Testis (tissue), 2 donors: ENCODE results near the gene SMARCA1.

Experiments used
- POLR2A ChIP-seq: fragments of 450-650 bp; IDR thresholded peaks from one replicate; pipeline ENCODE4 v1.6.1; 2017; ENCODE audit warnings: antibody characterized with exemption, mild to moderate bottlenecking, moderate library complexity
- TF ChIP-seq, protein P1 (sequence below), 3 experiments: fragments of 450-650 bp in 2 of 3; fragments of 200-600 bp in 1 of 3; sonication (generic) in 1 of 3; IDR thresholded peaks; one replicate each; pipeline ENCODE4 v1.5.1; 2016 to 2019; ENCODE audit warnings: antibody characterized with exemption in 3 of 3, mild to moderate bottlenecking in 2 of 3, moderate library complexity in 1 of 3

DNA sequence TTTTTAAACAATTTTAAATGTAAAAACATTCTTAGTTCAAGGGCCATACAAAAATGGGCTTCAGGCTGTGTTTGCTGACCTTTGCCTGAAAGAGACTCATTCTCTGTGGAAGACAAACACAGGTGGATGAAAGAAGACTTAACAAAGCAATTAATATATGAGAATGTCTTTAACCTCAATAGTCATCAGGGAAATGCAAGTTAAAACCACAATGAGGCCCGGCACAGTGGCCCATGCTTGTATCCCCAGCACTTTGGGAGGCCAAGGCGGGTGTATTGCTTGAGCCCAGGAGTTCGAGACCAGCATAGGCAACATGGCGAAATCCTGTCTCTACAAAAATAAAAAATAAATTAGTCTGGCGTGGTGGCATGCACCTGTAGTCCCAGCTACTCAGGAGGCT, 7.1 kb upstream of the SMARCA1 start:
- TF ChIP-seq, protein P1, sequence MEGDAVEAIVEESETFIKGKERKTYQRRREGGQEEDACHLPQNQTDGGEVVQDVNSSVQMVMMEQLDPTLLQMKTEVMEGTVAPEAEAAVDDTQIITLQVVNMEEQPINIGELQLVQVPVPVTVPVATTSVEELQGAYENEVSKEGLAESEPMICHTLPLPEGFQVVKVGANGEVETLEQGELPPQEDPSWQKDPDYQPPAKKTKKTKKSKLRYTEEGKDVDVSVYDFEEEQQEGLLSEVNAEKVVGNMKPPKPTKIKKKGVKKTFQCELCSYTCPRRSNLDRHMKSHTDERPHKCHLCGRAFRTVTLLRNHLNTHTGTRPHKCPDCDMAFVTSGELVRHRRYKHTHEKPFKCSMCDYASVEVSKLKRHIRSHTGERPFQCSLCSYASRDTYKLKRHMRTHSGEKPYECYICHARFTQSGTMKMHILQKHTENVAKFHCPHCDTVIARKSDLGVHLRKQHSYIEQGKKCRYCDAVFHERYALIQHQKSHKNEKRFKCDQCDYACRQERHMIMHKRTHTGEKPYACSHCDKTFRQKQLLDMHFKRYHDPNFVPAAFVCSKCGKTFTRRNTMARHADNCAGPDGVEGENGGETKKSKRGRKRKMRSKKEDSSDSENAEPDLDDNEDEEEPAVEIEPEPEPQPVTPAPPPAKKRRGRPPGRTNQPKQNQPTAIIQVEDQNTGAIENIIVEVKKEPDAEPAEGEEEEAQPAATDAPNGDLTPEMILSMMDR (IDR thresholded peaks at IDR 0.05) = no peak
- no peak for TF ChIP-seq POLR2A
